K562 (cell line): ENCODE results near the gene TAL1.
A peak's percentile ranks its signal among the peaks of the same experiment; 100 is the strongest.

ENCODE experiments used
- CTCF ChIP-seq, 3 experiments: IDR thresholded peaks in 2 of 3; conservative IDR thresholded peaks in 1 of 3; 2 replicates each; pipeline ENCODE4 v1.5.1; 2011 to 2012; ENCODE audit warnings: low read length in 3 of 3, mild to moderate bottlenecking in 3 of 3, control low read depth in 2 of 3, improper control_type of control experiment in 1 of 3, inconsistent platforms in 1 of 3, low read depth in 1 of 3, mixed read lengths in 1 of 3, moderate library complexity in 1 of 3; ENCODE audit not compliant: insufficient read depth in 2 of 3
- GABPA ChIP-seq: fragments of 200-800 bp; sonication (Bioruptor generic); conservative IDR thresholded peaks from 2 replicates; pipeline ENCODE4 v1.6.1; 2016; ENCODE audit warnings: low read depth, missing genetic modification characterization, missing compliant biosample characterization
- RAD21 ChIP-seq, 2 experiments: fragments of 250-450 bp in 1 of 2; fragments of 450-650 bp in 1 of 2; sonication (Bioruptor Pico) in 1 of 2; formaldehyde crosslinking in 1 of 2; IDR thresholded peaks in 1 of 2; conservative IDR thresholded peaks in 1 of 2; 2 replicates each; pipeline versions ENCODE4 v1.4.0 to v1.8.0; 2020 to 2022; ENCODE audit warnings: mild to moderate bottlenecking in 2 of 2, moderate library complexity in 1 of 2
- RBM39 ChIP-seq: fragments of 200-400 bp; formaldehyde crosslinking; optimal IDR thresholded peaks from 2 replicates; pipeline ENCODE3; 2018; ENCODE audit warnings: low read depth, low read length
- TAF1 ChIP-seq: IDR thresholded peaks from 2 replicates; pipeline ENCODE4 v1.6.1; 2011; ENCODE audit warnings: mild to moderate bottlenecking, low read length, moderate library complexity; ENCODE audit not compliant: insufficient read depth, control insufficient read depth, severe bottlenecking; ENCODE audit errors: extremely low read depth
- TAF7 ChIP-seq: fragments of 450-650 bp; IDR thresholded peaks from 2 replicates; pipeline ENCODE4 v1.6.1; 2016; ENCODE audit warnings: missing genetic modification characterization, missing compliant biosample characterization
- ZNF121 ChIP-seq: sonication (generic); formaldehyde crosslinking; conservative IDR thresholded peaks from 2 replicates; pipeline ENCODE4 v1.8.0; 2022; ENCODE audit warnings: missing genetic modification reagents
- ZNF24 ChIP-seq: fragments of 450-650 bp; IDR thresholded peaks from 2 replicates; pipeline ENCODE4 v1.6.1; 2016

GRCh38 chr1:47175227-47175934 is 56.6 kb downstream of the TAL1 start:
- TF ChIP-seq CTCF (IDR thresholded peaks at IDR 0.05 in 2 of 3, conservative IDR thresholded peaks at IDR 0.05 in 1 of 3; ENCODE audit: insufficient read depth in 2 of 3, low read depth in 1 of 3, low read length in 3 of 3) = peak; percentile 94 to 99 (median 98)
- TF ChIP-seq TAF7 (tag) = no peak
- peak; percentile 82 for TF ChIP-seq ZNF24
- TF ChIP-seq ZNF121 (CRISPR knock-in tag) = no peak
- peak; percentile 65 to 81 for TF ChIP-seq RAD21 (CRISPR knock-in tag; conservative IDR thresholded peaks at IDR 0.05 in 1 of 2, IDR thresholded peaks at IDR 0.05 in 1 of 2)
- TF ChIP-seq RBM39 = no peak
- no peak for TF ChIP-seq TAF1
- TF ChIP-seq GABPA = no peak
